CD4-positive, alpha-beta T cell (primary cell): ENCODE results near the gene MAML2. TPM values are rescaled to one million over a fixed set of nuclear protein-coding genes. Genes with fewer than 3 reads are reported as not detected.

Experiments used
- ATAC-seq: fragments of 200-7000 bp; cut with Tn5 transposase; one replicate; pipeline ENCODE4 v1.10.0; 2022; ENCODE audit warnings: mild to moderate bottlenecking; ENCODE audit not compliant: poor library complexity
- CTCF ChIA-PET: fragments of 350-600 bp; sonication (Branson Sonifier 250); formaldehyde crosslinking; loops from one replicate; lab custom pipeline; 2021; ENCODE audit warnings: antibody characterized with exemption, inconsistent platforms; lab: Charles Lee
- POLR2A ChIA-PET: fragments of 350-600 bp; sonication (Branson Sonifier 250); formaldehyde crosslinking; loops from one replicate; lab custom pipeline; 2021; ENCODE audit warnings: antibody characterized with exemption, inconsistent platforms; lab: Charles Lee
- DNase-seq, 14 experiments: peaks; one replicate each; pipeline ENCODE4 v3.0.0-alpha.2; 2013 to 2020; ENCODE audit warnings: mixed read lengths in 2 of 14
- H3K27ac ChIP-seq, 2 donors: one replicate each; pipeline versions ENCODE4 v1.5.1 to v1.7.0; 2013; ENCODE audit warnings: low read length in 2 of 2, low read depth in 1 of 2, mild to moderate bottlenecking in 1 of 2
- H3K27me3 ChIP-seq, 2 experiments: 1 replicate in 1 of 2; 2 replicates in 1 of 2; pipeline versions ENCODE4 v1.6.1 to v1.7.0; 2013; ENCODE audit warnings: low read length in 2 of 2, control low read depth in 1 of 2, mild to moderate bottlenecking in 1 of 2, moderate library complexity in 1 of 2; ENCODE audit not compliant: insufficient read depth in 2 of 2, control insufficient read depth in 1 of 2
- H3K36me3 ChIP-seq: one replicate; pipeline ENCODE4 v1.6.1; 2013; ENCODE audit warnings: low read length, control low read depth; ENCODE audit not compliant: insufficient read depth
- H3K4me1 ChIP-seq: one replicate; pipeline ENCODE4 v1.6.1; 2013; ENCODE audit warnings: low read length, control low read depth; ENCODE audit not compliant: insufficient read depth
- H3K4me3 ChIP-seq: one replicate; pipeline ENCODE4 v1.5.1; 2013; ENCODE audit warnings: mild to moderate bottlenecking, low read length, moderate library complexity
- H3K9me3 ChIP-seq, 2 experiments: 1 replicate in 1 of 2; 2 replicates in 1 of 2; pipeline versions ENCODE4 v1.6.1 to v1.7.0; 2013; ENCODE audit warnings: low read length in 2 of 2, mild to moderate bottlenecking in 2 of 2, control low read depth in 1 of 2, moderate library complexity in 1 of 2; ENCODE audit not compliant: control insufficient read depth in 1 of 2, insufficient read depth in 1 of 2
- H3K27ac Mint-ChIP-seq: one replicate; pipeline ENCODE4 v1.8.0; 2020; ENCODE audit warnings: mixed read lengths
- H3K27me3 Mint-ChIP-seq: one replicate; pipeline ENCODE4 v1.8.0; 2021; ENCODE audit warnings: mixed read lengths
- H3K36me3 Mint-ChIP-seq: one replicate; pipeline ENCODE4 v1.8.0; 2021; ENCODE audit warnings: low read depth, mixed read lengths
- H3K4me1 Mint-ChIP-seq: one replicate; pipeline ENCODE4 v1.8.0; 2021; ENCODE audit warnings: low read depth, mixed read lengths
- H3K4me3 Mint-ChIP-seq: one replicate; pipeline ENCODE4 v1.8.0; 2020; ENCODE audit warnings: mild to moderate bottlenecking, mixed read lengths
- H3K9me3 Mint-ChIP-seq: one replicate; pipeline ENCODE4 v1.8.0; 2020; ENCODE audit warnings: mixed read lengths
- CTCF ChIP-seq: fragments of 200-600 bp; IDR thresholded peaks from one replicate; pipeline ENCODE4 v1.8.0; 2022; ENCODE audit warnings: antibody characterized with exemption, mild to moderate bottlenecking
- intact Hi-C, 2 experiments: fragments of 100-400 bp; cut with DNase I in 1 of 2; cut with micrococcal nuclease in 1 of 2; formaldehyde crosslinking; loops; one replicate each; pipeline versions ENCODE4 v1.15.1 to v1.9.0; 2023 to 2025; cut with DNase I, micrococcal nuclease
- total RNA-seq, 174 experiments: library from RNA in 2 of 174; stranded (reverse) in 2 of 174; gene quantifications; one replicate each; pipeline ENCODE4 v1.2.3 and lab custom pipeline; 2021 to 2026

The MAML2 gene
- total RNA-seq, 2 experiments from 2014 or later = 58.8 to 59.8 TPM

- Mint-ChIP-seq H3K4me1 (peaks cover 81% of the 10 kb centered on the region), H3K27ac (peak overlapping the region; percentile 81), H3K27me3 (no peaks in the 10 kb centered on the region), H3K4me3 (no peak overlapping the region), H3K36me3 (peaks cover 19% of the 10 kb centered on the region), H3K9me3 (no peaks in the 10 kb centered on the region)
- no peaks in the 10 kb centered on the region for H3K9me3 ChIP-seq
- H3K4me1 ChIP-seq = peaks cover 3% of the 10 kb centered on the region
- ChIA-PET CTCF (no interaction called here), POLR2A (no interaction called here)
- ATAC-seq (no peak), DNase-seq (no peak)
- no peak for TF ChIP-seq CTCF
- H3K4me3 ChIP-seq = no peak overlapping the region
- no peak overlapping the region for H3K27ac ChIP-seq
- no peaks in the 10 kb centered on the region for H3K27me3 ChIP-seq
- intact Hi-C loops = no loop called here
- no peaks in the 10 kb centered on the region for H3K36me3 ChIP-seq
These were observed 314.2 kb downstream of the MAML2 start for GRCh38 chr11:96028746-96029145.

DNA sequence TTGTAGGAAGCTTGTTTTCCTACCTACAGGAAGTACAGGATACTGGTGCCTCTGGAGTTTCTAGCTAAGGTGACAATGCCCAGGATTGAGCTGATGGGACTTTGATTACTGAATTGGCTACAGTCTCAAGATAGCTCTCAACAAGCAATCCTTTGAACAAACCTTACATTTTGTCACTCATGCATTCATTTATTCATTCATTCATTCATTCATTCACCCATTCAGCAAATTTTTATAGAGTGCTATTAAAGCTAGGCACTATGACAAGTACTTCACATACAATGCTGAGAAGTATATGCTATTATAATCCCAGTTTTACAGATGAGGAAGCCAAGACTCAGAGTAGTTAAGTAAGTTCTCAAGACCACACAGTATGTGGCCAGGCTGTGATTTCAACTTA, 316.0 kb downstream of the MAML2 start:
- peaks cover 82% of the 10 kb centered on the region for H3K4me1 Mint-ChIP-seq
- no peaks in the 10 kb centered on the region for H3K27me3 Mint-ChIP-seq
- POLR2A ChIA-PET = interaction anchor here (0.6 kb wide), 1 partner anchor 237 kb away, joined by 3 read pairs; no protein-coding TSS in a partner anchor

DNA sequence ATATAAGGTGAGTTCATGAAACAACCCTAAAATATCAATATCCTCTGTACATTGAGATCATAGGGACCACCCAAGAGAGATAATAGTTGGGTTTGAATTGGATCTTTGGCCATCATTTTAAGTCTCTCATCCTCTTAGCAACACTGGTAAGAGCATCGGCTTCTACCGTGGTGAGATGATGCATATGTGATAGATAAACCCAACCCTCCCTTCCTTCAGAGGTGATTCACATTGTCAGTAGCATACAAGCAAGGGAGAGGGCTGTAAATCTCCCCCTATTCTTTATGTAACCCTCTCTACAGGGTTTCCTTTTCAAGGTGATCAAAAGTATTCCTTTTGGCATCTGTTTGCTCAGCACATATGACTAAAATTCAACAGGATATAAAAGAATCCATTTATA, 316.7 kb downstream of the MAML2 start:
- DNase-seq (peak in 1 of 14 experiments; percentile 11), ATAC-seq (peak; percentile 52)
- ChIA-PET CTCF (no interaction called here), POLR2A (no interaction called here)
- Mint-ChIP-seq H3K9me3 (no peaks in the 10 kb centered on the region), H3K36me3 (peaks cover 19% of the 10 kb centered on the region), H3K27ac (peak overlapping the region; percentile 75), H3K27me3 (no peaks in the 10 kb centered on the region), H3K4me3 (no peak overlapping the region), H3K4me1 (peaks cover 83% of the 10 kb centered on the region)
- Histone ChIP-seq H3K36me3 (no peaks in the 10 kb centered on the region), H3K27me3 (no peaks in the 10 kb centered on the region), H3K27ac (no peak overlapping the region), H3K4me3 (no peak overlapping the region), H3K9me3 (no peaks in the 10 kb centered on the region), H3K4me1 (peaks cover 3% of the 10 kb centered on the region)
- intact Hi-C loops = no loop called here
- no peak for TF ChIP-seq CTCF

More for the DNA sequence above, 316.0 kb downstream of the MAML2 start:
- peaks cover 19% of the 10 kb centered on the region for H3K36me3 Mint-ChIP-seq
- H3K9me3 Mint-ChIP-seq = no peaks in the 10 kb centered on the region
- no peak overlapping the region for H3K4me3 Mint-ChIP-seq
- DNase-seq (no peak), ATAC-seq (no peak)
- Histone ChIP-seq H3K36me3 (no peaks in the 10 kb centered on the region), H3K27ac (no peak overlapping the region), H3K9me3 (no peaks in the 10 kb centered on the region), H3K4me3 (no peak overlapping the region), H3K4me1 (peaks cover 3% of the 10 kb centered on the region), H3K27me3 (no peaks in the 10 kb centered on the region)
- intact Hi-C loops = no loop called here
- TF ChIP-seq CTCF = no peak
- CTCF ChIA-PET = interaction anchor here (0.9 kb wide), 1 partner anchor 28 kb away, joined by 3 read pairs; no protein-coding TSS in a partner anchor
- H3K27ac Mint-ChIP-seq = peak overlapping the region; percentile 81
